Measurements from ENCODE around the gene KCMF1. TPM values are rescaled to one million over a fixed set of nuclear protein-coding genes. Genes with fewer than 3 reads are reported as not detected.

Gene KCMF1
- total and polyA plus RNA-seq, 4 donors: 15.8 to 71.0 (median 47.4) TPM

DNA sequence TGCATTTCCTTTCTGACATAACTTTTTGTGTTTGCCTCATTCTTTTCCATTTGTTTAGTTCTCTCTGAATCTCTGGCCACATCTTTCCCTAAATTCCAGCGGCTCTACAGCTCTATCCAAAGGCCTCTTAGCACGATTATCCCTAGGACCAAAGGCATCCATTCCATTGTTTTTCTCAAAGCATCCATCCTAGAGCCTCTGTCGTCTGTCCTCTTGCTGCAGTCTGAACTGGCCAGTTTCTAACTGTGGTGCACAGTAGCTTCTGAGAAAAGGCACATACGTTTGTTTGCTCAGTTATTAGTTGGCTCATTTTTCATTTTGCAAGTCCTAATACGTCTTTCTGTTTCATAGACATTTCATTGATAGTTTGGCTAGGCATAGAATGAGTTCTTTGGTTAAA lies 116.6 kb downstream of the KCMF1 start:
- Histone ChIP-seq H3K4me1 (ENCODE audit: control insufficient read depth in 5 of 5, insufficient read depth in 5 of 5, low read length in 5 of 5) (peaks cover 0 to 3% (median 0%) of the 10 kb centered on the region in 5 donors), H3K9me3 (ENCODE audit: control insufficient read depth in 4 of 4, insufficient read depth in 3 of 4, low read length in 3 of 4) (peaks cover 0 to 2% (median 0%) of the 10 kb centered on the region in 4 donors), H3K27me3 (ENCODE audit: control insufficient read depth in 3 of 3, insufficient read depth in 3 of 3, low read length in 2 of 3) (peaks cover 0 to 2% (median 0%) of the 10 kb centered on the region in 3 donors), H3K4me3 (no peak overlapping the region), H3K9ac (ENCODE audit: insufficient read depth in 1 of 2, low read length in 2 of 2) (no peak overlapping the region), H3K27ac (ENCODE audit: low read depth in 1 of 2, low read length in 1 of 2) (no peak overlapping the region), H3K36me3 (ENCODE audit: control insufficient read depth in 4 of 4, insufficient read depth in 4 of 4, low read length in 4 of 4) (no peaks in the 10 kb centered on the region)
- no peak for ATAC-seq (ENCODE audit: insufficient read depth, low FRiP score)
- WGBS, 2 donors: 86 to 89% methylated on average over 5 of the region's 5 CpGs
- TF ChIP-seq, protein P1, sequence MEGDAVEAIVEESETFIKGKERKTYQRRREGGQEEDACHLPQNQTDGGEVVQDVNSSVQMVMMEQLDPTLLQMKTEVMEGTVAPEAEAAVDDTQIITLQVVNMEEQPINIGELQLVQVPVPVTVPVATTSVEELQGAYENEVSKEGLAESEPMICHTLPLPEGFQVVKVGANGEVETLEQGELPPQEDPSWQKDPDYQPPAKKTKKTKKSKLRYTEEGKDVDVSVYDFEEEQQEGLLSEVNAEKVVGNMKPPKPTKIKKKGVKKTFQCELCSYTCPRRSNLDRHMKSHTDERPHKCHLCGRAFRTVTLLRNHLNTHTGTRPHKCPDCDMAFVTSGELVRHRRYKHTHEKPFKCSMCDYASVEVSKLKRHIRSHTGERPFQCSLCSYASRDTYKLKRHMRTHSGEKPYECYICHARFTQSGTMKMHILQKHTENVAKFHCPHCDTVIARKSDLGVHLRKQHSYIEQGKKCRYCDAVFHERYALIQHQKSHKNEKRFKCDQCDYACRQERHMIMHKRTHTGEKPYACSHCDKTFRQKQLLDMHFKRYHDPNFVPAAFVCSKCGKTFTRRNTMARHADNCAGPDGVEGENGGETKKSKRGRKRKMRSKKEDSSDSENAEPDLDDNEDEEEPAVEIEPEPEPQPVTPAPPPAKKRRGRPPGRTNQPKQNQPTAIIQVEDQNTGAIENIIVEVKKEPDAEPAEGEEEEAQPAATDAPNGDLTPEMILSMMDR (IDR thresholded peaks at IDR 0.05; ENCODE audit: control extremely low read depth, extremely low read depth): no peak
- no peak for DNase-seq

DNA sequence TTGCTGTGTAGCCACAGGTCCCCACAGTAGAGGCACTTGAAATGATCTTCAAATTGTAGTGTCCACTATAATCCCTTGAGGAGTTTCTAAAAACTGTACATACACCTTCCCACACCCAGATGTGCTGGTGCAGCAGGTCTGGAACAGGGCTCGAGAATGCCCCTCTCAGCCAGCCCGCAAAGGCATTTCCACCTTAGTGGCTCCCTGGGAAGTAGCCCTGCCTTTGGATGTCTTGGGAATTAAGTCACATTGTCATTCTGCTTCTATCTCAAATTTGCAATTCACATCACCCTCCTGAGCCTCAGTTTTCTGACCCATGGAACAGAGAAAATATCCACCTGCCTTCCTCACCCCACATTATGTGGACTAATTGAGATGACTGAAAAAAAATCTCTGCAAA lies 118.0 kb downstream of the KCMF1 start:
- WGBS, 2 donors: 91 to 96% methylated on average over 2 of the region's 2 CpGs
- H3K9ac ChIP-seq (ENCODE audit: insufficient read depth in 1 of 2, low read length in 2 of 2): no peak overlapping the region
- no peak overlapping the region for H3K27ac ChIP-seq (ENCODE audit: low read depth in 1 of 2, low read length in 1 of 2)
- TF ChIP-seq, protein P1 (IDR thresholded peaks at IDR 0.05; ENCODE audit: control extremely low read depth, extremely low read depth): no peak
- no peaks in the 10 kb centered on the region for H3K27me3 ChIP-seq (ENCODE audit: control insufficient read depth in 3 of 3, insufficient read depth in 3 of 3, low read length in 2 of 3)
- H3K4me1 ChIP-seq (ENCODE audit: control insufficient read depth in 5 of 5, insufficient read depth in 5 of 5, low read length in 5 of 5): peaks cover 0 to 3% (median 0%) of the 10 kb centered on the region in 5 donors
- H3K4me3 ChIP-seq: no peak overlapping the region
- no peaks in the 10 kb centered on the region for H3K36me3 ChIP-seq (ENCODE audit: control insufficient read depth in 4 of 4, insufficient read depth in 4 of 4, low read length in 4 of 4)
- H3K9me3 ChIP-seq (ENCODE audit: control insufficient read depth in 4 of 4, insufficient read depth in 3 of 4, low read length in 3 of 4): peaks cover 0 to 2% (median 0%) of the 10 kb centered on the region in 4 donors
- ATAC-seq (ENCODE audit: insufficient read depth, low FRiP score): no peak
- DNase-seq: no peak

DNA sequence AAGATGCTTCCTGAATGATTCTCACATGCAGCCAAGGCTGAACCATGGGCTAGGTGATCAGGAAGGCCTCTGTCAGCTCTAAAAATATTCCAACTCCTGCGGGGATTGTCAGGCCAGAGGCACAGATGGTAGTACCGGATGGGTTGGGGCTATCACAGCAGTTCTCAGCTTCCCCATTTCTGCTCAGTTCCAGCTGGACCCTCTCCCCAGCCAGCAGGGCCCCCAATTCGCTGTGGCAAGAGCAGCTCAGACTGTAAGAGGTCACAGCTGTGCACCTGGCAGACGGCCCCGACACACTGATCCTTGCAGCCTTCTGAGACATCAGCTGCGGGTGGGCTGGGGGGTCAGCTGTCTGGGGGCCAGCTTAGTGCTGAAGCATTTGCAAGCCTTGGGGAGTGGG lies 118.6 kb downstream of the KCMF1 start:
- TF ChIP-seq, protein P1 (IDR thresholded peaks at IDR 0.05; ENCODE audit: control extremely low read depth, extremely low read depth): no peak
- Histone ChIP-seq H3K27me3 (ENCODE audit: control insufficient read depth in 3 of 3, insufficient read depth in 3 of 3, low read length in 2 of 3) (no peaks in the 10 kb centered on the region), H3K4me3 (no peak overlapping the region), H3K27ac (ENCODE audit: low read depth in 1 of 2, low read length in 1 of 2) (no peak overlapping the region), H3K9ac (ENCODE audit: insufficient read depth in 1 of 2, low read length in 2 of 2) (no peak overlapping the region), H3K4me1 (ENCODE audit: control insufficient read depth in 5 of 5, insufficient read depth in 5 of 5, low read length in 5 of 5) (peaks cover 0 to 3% (median 0%) of the 10 kb centered on the region in 5 donors), H3K36me3 (ENCODE audit: control insufficient read depth in 4 of 4, insufficient read depth in 4 of 4, low read length in 4 of 4) (no peaks in the 10 kb centered on the region), H3K9me3 (ENCODE audit: control insufficient read depth in 4 of 4, insufficient read depth in 3 of 4, low read length in 3 of 4) (peaks cover 0 to 2% (median 0%) of the 10 kb centered on the region in 4 donors)
- WGBS, 2 donors: 74 to 79% methylated on average over 6 of the region's 6 CpGs
- ATAC-seq (ENCODE audit: insufficient read depth, low FRiP score): no peak
- peak; percentile 65 to 76 (median 76) for DNase-seq

DNA sequence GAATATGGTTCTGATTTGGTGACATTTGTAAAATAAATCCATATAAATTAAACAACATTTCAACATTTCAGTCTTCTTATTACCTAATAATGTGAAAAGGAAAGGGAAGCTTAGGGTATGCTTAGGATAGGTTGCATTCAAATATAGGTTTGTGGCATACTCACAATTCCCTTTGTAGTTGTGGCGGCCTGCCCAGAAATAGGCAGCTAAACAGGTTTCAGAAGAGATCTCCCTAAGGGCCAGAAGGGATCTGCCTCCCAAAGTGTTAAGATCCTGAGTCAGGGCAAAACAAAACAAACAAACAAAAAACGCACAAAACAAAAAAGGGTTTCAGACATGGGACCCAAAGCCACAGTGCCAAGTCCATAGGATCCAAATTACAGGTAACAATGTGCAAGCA lies 120.9 kb downstream of the KCMF1 start:
- H3K9ac ChIP-seq (ENCODE audit: insufficient read depth in 1 of 2, low read length in 2 of 2): no peak overlapping the region
- H3K9me3 ChIP-seq (ENCODE audit: control insufficient read depth in 4 of 4, insufficient read depth in 3 of 4, low read length in 3 of 4): peaks cover 0 to 2% (median 0%) of the 10 kb centered on the region in 4 donors
- no peaks in the 10 kb centered on the region for H3K36me3 ChIP-seq (ENCODE audit: control insufficient read depth in 4 of 4, insufficient read depth in 4 of 4, low read length in 4 of 4)
- no peak overlapping the region for H3K27ac ChIP-seq (ENCODE audit: low read depth in 1 of 2, low read length in 1 of 2)
- H3K4me3 ChIP-seq: no peak overlapping the region
- H3K27me3 ChIP-seq (ENCODE audit: control insufficient read depth in 3 of 3, insufficient read depth in 3 of 3, low read length in 2 of 3): no peaks in the 10 kb centered on the region
- no peak for ATAC-seq (ENCODE audit: insufficient read depth, low FRiP score)
- no peak for DNase-seq
- WGBS, 2 donors: 81 to 88% methylated on average over 2 of the region's 2 CpGs
- TF ChIP-seq, protein P1 (IDR thresholded peaks at IDR 0.05; ENCODE audit: control extremely low read depth, extremely low read depth): no peak
- H3K4me1 ChIP-seq (ENCODE audit: control insufficient read depth in 5 of 5, insufficient read depth in 5 of 5, low read length in 5 of 5): peaks cover 0 to 3% (median 0%) of the 10 kb centered on the region in 5 donors
